Tibial nerve (tissue), 4 donors: Measurements from ENCODE around the gene OR6C68. TPM values are rescaled to one million over a fixed set of nuclear protein-coding genes. Genes with fewer than 3 reads are reported as not detected.

Experiments used
- DNase-seq, 2 donors: peaks; one replicate each; pipeline ENCODE4 v3.0.0-alpha.2; 2019; ENCODE audit warnings: low spot score in 2 of 2
- H3K27ac ChIP-seq, 4 donors: fragments of 200-600 bp; sonication (generic) in 3 of 4; one replicate each; pipeline ENCODE4 v1.5.1; 2017 to 2019; ENCODE audit warnings: mild to moderate bottlenecking in 1 of 4
- H3K27me3 ChIP-seq, 2 donors: fragments of 200-600 bp; sonication (generic) in 1 of 2; one replicate each; pipeline versions ENCODE4 v1.5.1 to v1.6.0; 2017 to 2019
- H3K36me3 ChIP-seq, 3 donors: fragments of 200-600 bp; sonication (generic); one replicate each; pipeline ENCODE4 v1.5.1; 2018 to 2019
- H3K4me1 ChIP-seq, 4 donors: fragments of 200-600 bp; sonication (generic) in 3 of 4; one replicate each; pipeline ENCODE4 v1.5.1; 2017 to 2019
- H3K4me3 ChIP-seq, 4 donors: fragments of 200-600 bp; sonication (generic) in 3 of 4; one replicate each; pipeline ENCODE4 v1.5.1; 2017 to 2019; ENCODE audit warnings: mild to moderate bottlenecking in 1 of 4, moderate library complexity in 1 of 4
- H3K9me3 ChIP-seq, 4 donors: fragments of 200-600 bp; sonication (generic) in 3 of 4; one replicate each; pipeline ENCODE4 v1.5.1; 2017 to 2019
- EP300 ChIP-seq, 2 donors: sonication (generic); formaldehyde crosslinking; IDR thresholded peaks; one replicate each; pipeline ENCODE4 v1.6.1; 2017; ENCODE audit warnings: antibody characterized with exemption in 2 of 2, mild to moderate bottlenecking in 1 of 2
- POLR2A ChIP-seq, 2 donors: fragments of 450-650 bp; IDR thresholded peaks; one replicate each; pipeline ENCODE4 v1.6.1; 2017; ENCODE audit warnings: antibody characterized with exemption in 2 of 2, mild to moderate bottlenecking in 2 of 2, moderate library complexity in 2 of 2
- total RNA-seq, 4 donors: library from RNA; depleted of rRNA; stranded (reverse); fragments of >200 nt; gene quantifications; one replicate each; pipeline ENCODE4 v1.1.0, GENCODE V29; 2016
- TF ChIP-seq, protein P1 (sequence below), 5 experiments: fragments of 200-600 bp in 3 of 5; fragments of 450-650 bp in 2 of 5; sonication (generic) in 3 of 5; IDR thresholded peaks; one replicate each; pipeline ENCODE4 v1.5.1; 2016 to 2019; ENCODE audit warnings: antibody characterized with exemption in 5 of 5, mild to moderate bottlenecking in 3 of 5, moderate library complexity in 2 of 5

OR6C68 gene
- total RNA-seq, 4 donors from 2014 or later: not detected

DNA sequence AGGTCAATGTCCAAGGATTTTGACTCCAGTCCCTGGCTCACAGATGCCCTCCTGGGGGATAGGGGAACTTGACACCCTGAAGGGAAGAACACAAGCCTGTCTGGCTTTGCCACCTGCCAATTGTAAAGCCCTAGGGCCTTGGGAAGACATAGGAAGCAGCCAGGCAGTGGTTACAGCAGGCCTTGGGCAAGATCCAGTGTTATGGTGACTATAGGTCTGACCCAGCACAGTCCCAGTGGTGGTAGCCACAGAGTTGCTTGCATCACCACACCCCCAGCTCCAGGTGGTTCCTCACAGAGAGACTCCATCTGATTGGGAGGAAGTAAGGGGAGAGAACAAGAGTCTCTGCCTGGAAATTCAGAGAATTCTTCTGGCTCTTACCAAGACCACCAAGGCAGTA is 24.2 kb downstream of the OR6C68 start:
- TF ChIP-seq, protein P1, sequence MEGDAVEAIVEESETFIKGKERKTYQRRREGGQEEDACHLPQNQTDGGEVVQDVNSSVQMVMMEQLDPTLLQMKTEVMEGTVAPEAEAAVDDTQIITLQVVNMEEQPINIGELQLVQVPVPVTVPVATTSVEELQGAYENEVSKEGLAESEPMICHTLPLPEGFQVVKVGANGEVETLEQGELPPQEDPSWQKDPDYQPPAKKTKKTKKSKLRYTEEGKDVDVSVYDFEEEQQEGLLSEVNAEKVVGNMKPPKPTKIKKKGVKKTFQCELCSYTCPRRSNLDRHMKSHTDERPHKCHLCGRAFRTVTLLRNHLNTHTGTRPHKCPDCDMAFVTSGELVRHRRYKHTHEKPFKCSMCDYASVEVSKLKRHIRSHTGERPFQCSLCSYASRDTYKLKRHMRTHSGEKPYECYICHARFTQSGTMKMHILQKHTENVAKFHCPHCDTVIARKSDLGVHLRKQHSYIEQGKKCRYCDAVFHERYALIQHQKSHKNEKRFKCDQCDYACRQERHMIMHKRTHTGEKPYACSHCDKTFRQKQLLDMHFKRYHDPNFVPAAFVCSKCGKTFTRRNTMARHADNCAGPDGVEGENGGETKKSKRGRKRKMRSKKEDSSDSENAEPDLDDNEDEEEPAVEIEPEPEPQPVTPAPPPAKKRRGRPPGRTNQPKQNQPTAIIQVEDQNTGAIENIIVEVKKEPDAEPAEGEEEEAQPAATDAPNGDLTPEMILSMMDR (IDR thresholded peaks at IDR 0.05): no peak
- TF ChIP-seq POLR2A (IDR thresholded peaks at IDR 0.05): no peak
- TF ChIP-seq EP300 (IDR thresholded peaks at IDR 0.05): no peak
- Histone ChIP-seq H3K9me3 (peaks cover 0 to 16% (median 0%) of the 10 kb centered on the region in 4 donors), H3K4me3 (no peak overlapping the region), H3K36me3 (no peaks in the 10 kb centered on the region), H3K27me3 (no peaks in the 10 kb centered on the region), H3K27ac (no peak overlapping the region), H3K4me1 (no peaks in the 10 kb centered on the region)
- no peak for DNase-seq

Other genes with a start within 250 kb of the OR6C68 start
- not detected for gene OR6C74, start 247.8 kb upstream of the OR6C68 start, total RNA-seq
- not detected for gene OR6C6, start 195.8 kb upstream of the OR6C68 start, total RNA-seq
- gene OR6C1, start 178.0 kb upstream of the OR6C68 start, total RNA-seq: not detected
- gene OR6C3, start 161.6 kb upstream of the OR6C68 start, total RNA-seq: not detected
- gene OR6C75, start 129.4 kb upstream of the OR6C68 start, total RNA-seq: not detected
- gene OR6C65, start 91.8 kb upstream of the OR6C68 start, total RNA-seq: not detected
- gene OR6C76, start 66.1 kb upstream of the OR6C68 start, total RNA-seq: not detected
- not detected for gene OR6C2, start 48.3 kb upstream of the OR6C68 start, total RNA-seq
- not detected for gene OR6C70, start 22.2 kb upstream of the OR6C68 start, total RNA-seq
- gene OR6C4, start 57.2 kb downstream of the OR6C68 start, total RNA-seq: not detected
- gene OR2AP1, start 80.1 kb downstream of the OR6C68 start, total RNA-seq: not detected
- not detected for gene OR10P1, start 144.5 kb downstream of the OR6C68 start, total RNA-seq
- gene ITGA7, start 215.5 kb downstream of the OR6C68 start, total RNA-seq: 100 to 1,000 TPM; 118 to 192 (median 146) TPM
- 100 to 1,000 TPM; 212 to 322 (median 264) TPM for gene BLOC1S1, start 223.7 kb downstream of the OR6C68 start, total RNA-seq
- gene RDH5, start 228.0 kb downstream of the OR6C68 start, total RNA-seq: 10 to 100 TPM; 28.0 to 54.6 (median 38.4) TPM
- gene CD63, start 236.6 kb downstream of the OR6C68 start, total RNA-seq: 100 to 1,000 TPM; 478 to 624 (median 544) TPM